ENCODE data around the gene E2F6.

E2F6 gene

DNA sequence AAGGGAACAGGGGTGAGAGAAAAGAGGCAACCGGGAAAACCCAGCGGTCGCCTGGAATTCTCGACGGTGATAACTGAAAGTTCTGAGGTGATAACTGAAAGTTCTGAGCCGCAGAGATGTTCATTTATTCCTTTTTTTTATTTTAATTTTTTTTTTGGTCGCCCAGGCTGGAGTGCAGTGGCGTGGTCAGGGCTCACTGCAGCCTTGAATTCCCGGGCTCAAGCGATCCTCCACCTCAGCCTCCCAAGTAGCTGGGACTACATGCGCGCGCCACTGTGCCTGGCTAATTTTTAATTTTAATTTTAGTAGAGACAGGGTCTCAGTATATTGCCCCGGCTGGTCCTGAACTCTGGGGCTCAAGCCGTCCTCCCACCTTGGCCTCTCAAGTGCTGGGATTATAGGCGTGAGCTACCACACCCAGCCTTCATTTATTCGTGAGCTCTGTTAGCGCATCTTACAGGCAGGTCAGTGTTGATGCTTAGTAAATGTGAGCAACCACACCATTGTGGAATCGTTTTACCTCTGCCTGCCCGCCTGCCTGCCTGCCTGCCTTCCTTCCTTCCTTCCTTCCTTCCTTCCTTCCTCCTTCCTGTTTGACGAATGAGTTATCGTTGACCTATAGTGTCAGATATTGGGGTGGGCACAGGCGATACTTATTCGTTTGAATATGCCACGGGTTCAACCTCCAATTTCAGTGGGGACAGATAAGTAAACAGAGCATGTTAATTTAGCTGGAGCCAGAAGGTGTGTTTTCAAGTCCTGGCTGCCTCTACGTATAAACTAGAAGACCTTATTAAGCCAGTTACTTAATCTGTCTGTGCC, 557 bp upstream of the E2F6 start:
- TF ChIP-seq, protein P1, sequence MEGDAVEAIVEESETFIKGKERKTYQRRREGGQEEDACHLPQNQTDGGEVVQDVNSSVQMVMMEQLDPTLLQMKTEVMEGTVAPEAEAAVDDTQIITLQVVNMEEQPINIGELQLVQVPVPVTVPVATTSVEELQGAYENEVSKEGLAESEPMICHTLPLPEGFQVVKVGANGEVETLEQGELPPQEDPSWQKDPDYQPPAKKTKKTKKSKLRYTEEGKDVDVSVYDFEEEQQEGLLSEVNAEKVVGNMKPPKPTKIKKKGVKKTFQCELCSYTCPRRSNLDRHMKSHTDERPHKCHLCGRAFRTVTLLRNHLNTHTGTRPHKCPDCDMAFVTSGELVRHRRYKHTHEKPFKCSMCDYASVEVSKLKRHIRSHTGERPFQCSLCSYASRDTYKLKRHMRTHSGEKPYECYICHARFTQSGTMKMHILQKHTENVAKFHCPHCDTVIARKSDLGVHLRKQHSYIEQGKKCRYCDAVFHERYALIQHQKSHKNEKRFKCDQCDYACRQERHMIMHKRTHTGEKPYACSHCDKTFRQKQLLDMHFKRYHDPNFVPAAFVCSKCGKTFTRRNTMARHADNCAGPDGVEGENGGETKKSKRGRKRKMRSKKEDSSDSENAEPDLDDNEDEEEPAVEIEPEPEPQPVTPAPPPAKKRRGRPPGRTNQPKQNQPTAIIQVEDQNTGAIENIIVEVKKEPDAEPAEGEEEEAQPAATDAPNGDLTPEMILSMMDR (IDR thresholded peaks at IDR 0.05): no peak
- H3K9me3 ChIP-seq: no peaks in the 10 kb centered on the region
- H3K27me3 ChIP-seq: no peaks in the 10 kb centered on the region
- H3K27ac ChIP-seq: peak overlapping the region; percentile 88
- peaks cover 15 to 16% of the 10 kb centered on the region in 2 experiments for H3K4me1 ChIP-seq (ENCODE audit: control insufficient read depth in 1 of 2, insufficient read depth in 1 of 2, low read depth in 1 of 2, low read length in 1 of 2)
- H3K4me3 ChIP-seq (ENCODE audit: low read depth in 1 of 2, low read length in 1 of 2): peak overlapping the region; percentile 73 to 88
- H3K36me3 ChIP-seq: no peaks in the 10 kb centered on the region

DNA sequence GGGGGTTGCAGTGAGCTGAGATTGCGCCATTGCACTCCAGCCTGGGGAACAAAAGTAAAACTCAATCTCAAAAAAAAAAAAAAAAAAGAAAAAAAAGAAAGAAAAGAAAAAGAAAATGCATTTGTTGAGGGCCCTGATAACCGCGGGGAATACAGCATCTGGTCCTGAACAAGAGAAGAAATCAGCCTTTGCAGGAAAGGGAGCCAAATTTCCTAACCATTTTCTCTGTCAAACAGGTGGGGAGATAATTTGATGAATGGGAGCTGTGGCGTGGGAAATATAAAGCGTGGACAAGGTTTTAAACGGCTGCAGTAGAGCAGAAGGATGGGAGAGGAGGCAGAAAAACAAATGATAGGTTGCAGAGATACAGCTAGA, 864 bp downstream of the E2F6 start:
- H3K27me3 ChIP-seq: no peaks in the 10 kb centered on the region
- peaks cover 15 to 16% of the 10 kb centered on the region in 2 experiments for H3K4me1 ChIP-seq (ENCODE audit: control insufficient read depth in 1 of 2, insufficient read depth in 1 of 2, low read depth in 1 of 2, low read length in 1 of 2)
- TF ChIP-seq, protein P1 (IDR thresholded peaks at IDR 0.05): no peak
- H3K27ac ChIP-seq: peak overlapping the region; percentile 88
- peak overlapping the region; percentile 73 to 88 for H3K4me3 ChIP-seq (ENCODE audit: low read depth in 1 of 2, low read length in 1 of 2)
- no peaks in the 10 kb centered on the region for H3K36me3 ChIP-seq
- no peaks in the 10 kb centered on the region for H3K9me3 ChIP-seq

DNA sequence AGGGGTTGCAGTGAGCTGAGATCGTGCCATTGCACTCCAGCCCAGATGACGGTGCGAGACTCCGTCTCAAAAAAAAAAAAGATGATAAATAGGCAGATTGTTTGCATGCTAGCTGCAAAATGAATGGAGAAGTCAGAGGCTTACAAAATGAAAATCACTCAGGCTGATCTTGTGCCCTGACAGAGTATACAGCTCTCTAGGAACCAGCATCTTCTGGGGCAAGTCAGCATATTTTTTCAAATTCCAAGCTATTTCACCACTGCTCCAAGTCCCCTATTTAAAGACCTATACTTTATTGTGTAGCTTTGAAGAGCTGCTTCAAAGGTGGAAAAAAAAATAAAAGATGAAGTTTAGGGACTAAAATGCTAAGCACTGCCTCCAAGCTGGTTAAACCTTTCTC, 6.1 kb downstream of the E2F6 start:
- H3K27me3 ChIP-seq: no peaks in the 10 kb centered on the region
- H3K36me3 ChIP-seq: no peaks in the 10 kb centered on the region
- peaks cover 8% of the 10 kb centered on the region in 2 experiments for H3K4me1 ChIP-seq (ENCODE audit: control insufficient read depth in 1 of 2, insufficient read depth in 1 of 2, low read depth in 1 of 2, low read length in 1 of 2)
- H3K4me3 ChIP-seq (ENCODE audit: low read depth in 1 of 2, low read length in 1 of 2): no peak overlapping the region
- TF ChIP-seq, protein P1 (IDR thresholded peaks at IDR 0.05): no peak
- no peaks in the 10 kb centered on the region for H3K9me3 ChIP-seq
- no peak overlapping the region for H3K27ac ChIP-seq

DNA sequence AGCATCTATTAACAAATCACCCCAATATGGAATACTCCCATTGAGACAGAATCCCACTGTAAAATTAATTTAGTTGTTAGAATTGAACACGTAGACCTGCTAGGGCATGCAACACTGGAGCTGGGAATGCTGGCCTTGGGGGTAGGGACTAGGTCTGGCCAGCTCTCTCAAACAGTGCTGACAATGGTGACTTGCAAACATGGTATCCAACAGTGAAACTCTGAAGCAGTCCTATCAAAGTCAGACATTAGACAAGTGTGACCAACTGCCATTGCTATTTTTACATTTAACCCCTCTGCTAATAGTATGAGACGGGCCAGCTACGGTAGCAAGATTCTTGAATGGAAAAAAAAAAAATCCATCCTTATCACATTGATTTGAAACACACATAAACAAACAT, 7.2 kb downstream of the E2F6 start:
- no peaks in the 10 kb centered on the region for H3K9me3 ChIP-seq
- H3K4me3 ChIP-seq (ENCODE audit: low read depth in 1 of 2, low read length in 1 of 2): no peak overlapping the region
- no peaks in the 10 kb centered on the region for H3K36me3 ChIP-seq
- no peak overlapping the region for H3K27ac ChIP-seq
- no peaks in the 10 kb centered on the region for H3K27me3 ChIP-seq
- H3K4me1 ChIP-seq (ENCODE audit: control insufficient read depth in 1 of 2, insufficient read depth in 1 of 2, low read depth in 1 of 2, low read length in 1 of 2): peaks cover 6 to 7% of the 10 kb centered on the region in 2 experiments
- TF ChIP-seq, protein P1 (IDR thresholded peaks at IDR 0.05): no peak

DNA sequence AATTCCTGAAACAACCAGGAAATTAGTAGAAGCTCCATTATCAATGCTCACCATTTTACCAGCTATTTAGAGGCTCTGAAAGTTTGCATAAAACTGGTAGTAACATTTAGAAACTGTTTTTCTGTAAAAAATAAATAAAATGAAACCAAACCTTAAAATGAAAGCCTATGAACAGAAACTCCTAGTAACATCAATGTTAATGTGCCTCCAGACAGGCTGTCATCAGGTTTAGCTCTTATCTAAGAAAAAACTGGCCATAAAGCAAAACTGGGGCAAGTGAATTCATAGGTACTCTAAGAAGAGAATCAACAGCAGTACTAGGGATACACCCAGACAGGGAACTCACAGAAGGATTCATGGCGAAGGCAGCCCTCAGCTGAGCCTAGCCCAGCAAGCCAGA, 8.0 kb downstream of the E2F6 start:
- Histone ChIP-seq H3K36me3 (no peaks in the 10 kb centered on the region), H3K27ac (no peak overlapping the region), H3K9me3 (no peaks in the 10 kb centered on the region), H3K4me1 (ENCODE audit: control insufficient read depth in 1 of 2, insufficient read depth in 1 of 2, low read depth in 1 of 2, low read length in 1 of 2) (peaks cover 6 to 7% of the 10 kb centered on the region in 2 experiments), H3K27me3 (no peaks in the 10 kb centered on the region), H3K4me3 (ENCODE audit: low read depth in 1 of 2, low read length in 1 of 2) (no peak overlapping the region)
- TF ChIP-seq, protein P1 (IDR thresholded peaks at IDR 0.05): no peak
